GF-D8 (cell line): ENCODE measurements around the gene HNRNPUL1.
"Not testable (repeated sequence)": the region's sequence is repeated elsewhere in the genome, so short reads cannot be mapped to it uniquely, and the experiment has no call there.

Experiments
- DNase-seq: peaks from one replicate; lab custom pipeline; 2025; lab: John Stamatoyannopoulos, UW

HNRNPUL1 gene

DNA sequence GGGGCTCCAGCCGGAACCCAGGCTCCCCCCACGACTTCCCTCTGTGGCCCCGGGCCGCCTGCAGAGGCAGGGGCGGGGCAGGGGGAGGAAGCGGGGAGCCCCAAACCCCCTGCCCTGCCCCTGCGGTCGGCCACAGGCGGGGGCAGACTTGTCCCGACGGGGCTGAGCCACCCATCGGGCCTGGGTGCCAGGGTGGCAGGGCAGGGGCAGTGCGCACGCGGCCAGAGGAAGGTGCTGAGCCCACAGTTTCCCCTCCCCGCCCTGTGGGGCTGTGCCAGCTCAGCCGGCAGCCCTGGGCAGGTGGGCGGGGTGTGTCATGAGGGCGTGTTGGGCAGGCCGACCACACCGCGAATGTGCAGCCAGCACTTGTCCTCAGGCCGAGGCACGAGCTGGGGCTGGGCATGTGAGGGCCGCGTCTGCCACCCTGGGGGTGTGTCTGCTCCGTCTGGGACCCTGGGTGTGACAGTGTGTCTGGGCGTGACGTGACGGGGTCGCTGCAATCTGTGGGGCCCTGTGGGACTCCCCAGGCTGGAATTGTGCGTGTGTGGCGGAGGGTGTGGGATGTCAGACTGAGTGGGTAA is 63.5 kb downstream of the HNRNPUL1 start:
- DNase-seq: peak; percentile 92

DNA sequence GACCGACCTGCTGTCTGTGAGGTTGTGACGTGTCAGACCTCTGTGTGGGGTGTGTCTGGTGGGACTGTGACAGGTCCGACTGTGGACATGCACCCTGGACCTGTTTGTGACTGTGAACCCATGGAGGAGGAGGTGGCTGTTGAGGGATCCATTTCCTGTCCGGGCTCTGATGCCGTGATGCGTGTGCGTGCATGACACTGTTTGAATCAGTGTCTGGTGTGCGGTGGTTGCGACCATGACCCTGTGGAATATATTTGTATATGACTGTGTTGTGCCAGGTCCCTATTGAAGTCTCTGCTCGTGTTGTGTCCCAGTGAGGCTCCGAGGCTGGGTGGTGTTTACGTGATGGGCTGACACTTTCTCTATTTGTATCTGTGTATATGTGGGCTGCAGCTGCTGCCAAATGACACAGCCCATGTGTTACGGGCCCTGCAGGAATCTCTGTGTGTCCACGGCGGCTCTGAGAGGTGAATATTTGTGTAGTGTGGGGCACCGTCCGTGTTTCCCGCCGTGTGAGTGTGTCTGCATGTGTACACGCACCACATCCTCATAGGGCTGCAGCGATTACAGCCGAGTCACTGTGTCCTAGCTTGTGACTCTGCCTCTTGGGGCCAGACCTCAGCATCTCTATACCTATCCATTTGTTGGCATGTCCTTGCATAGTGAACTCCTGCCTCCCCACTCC is 64.1 kb downstream of the HNRNPUL1 start:
- no peak for DNase-seq

DNA sequence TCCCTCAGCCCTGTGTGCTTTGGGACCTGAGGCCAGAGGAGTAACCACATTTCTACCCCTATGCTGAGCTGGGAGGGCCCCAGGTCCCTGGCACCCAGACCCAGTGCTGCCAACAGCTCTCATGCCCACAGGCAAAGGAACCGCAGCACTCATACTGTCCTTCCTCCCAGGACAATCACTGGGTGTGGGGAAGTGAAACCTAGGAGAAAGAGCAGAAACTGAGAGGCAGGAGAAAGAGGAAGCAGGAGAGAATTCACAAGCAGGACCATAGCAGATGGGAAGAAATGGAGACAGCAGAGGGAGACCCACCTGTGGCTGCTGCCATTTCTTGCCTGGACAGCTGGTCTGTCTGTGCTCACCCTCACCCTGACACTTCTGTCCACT is 64.7 kb downstream of the HNRNPUL1 start:
- no peak for DNase-seq

DNA sequence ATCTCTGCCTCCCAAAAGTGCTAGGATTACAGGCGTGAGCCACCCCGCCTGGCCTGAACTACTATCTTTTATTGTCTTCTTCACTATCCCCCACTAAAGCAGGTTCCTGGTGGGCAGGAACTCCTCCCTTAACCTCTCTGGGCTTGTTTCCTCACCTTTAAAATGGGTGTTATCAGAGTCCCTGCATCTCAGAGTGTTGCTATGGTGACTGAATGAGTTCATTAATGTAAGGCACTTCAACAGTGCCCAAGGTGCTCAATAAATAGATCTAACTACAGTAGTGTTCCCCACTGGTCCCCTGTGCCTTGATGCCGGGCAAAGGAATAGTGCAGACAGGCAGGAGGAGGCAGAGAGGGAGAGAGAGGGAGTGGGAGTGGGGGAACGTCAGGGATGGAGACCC is 66.3 kb downstream of the HNRNPUL1 start:
- DNase-seq: no peak

DNA sequence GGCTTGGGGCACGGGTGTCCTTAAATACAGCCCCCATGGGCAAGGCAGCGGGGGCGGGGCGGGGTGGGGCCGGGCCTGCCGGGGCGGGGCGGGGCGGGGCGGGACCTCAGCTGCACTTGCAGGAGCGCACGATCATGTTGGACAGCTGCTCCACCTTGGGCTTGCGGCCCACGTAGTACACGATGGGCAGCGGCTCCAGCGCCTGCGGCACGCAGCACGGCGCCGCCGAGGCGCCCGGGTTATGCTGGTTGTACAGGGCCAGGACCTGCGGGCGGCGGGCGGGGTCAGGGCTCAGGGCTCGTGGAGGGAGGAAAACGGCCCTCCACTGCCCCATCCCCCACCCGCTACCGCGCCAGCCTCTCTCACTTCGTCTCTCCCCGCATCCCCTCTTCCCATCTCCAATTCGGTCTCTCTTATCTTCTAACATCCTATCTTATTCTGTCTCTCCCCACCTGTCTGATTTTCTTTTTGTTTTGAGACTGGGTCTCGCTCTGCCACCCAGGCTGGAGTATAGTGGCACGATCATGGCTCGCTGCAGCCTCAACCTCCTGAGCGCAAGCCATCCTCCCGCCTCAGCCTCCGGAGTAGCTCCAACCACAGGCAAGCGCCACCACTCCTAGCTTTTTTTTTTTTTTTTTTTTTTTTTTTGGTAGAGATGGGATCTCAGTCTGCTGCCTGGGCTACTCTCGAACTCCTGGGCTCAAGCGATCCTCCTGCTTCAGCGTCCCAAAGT is 66.9 kb downstream of the HNRNPUL1 start:
- no peak for DNase-seq

DNA sequence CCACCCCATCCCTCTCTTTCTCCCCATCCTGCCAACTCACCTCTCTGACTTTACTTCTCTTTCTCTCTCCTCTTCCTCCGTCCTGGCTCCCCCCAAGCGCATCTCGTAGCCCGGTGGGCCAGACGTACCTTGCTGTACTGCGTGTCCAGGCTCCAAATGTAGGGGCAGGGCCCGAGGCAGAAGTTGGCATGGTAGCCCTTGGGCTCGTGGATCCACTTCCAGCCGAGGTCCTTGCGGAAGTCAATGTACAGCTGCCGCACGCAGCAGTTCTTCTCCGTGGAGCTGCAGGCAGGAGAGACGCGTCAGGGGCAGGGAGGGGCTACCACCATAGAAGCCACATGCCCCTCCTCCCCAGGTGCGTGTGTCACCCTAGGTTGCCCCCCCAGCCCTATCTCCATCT is 67.8 kb downstream of the HNRNPUL1 start:
- no peak for DNase-seq

DNA sequence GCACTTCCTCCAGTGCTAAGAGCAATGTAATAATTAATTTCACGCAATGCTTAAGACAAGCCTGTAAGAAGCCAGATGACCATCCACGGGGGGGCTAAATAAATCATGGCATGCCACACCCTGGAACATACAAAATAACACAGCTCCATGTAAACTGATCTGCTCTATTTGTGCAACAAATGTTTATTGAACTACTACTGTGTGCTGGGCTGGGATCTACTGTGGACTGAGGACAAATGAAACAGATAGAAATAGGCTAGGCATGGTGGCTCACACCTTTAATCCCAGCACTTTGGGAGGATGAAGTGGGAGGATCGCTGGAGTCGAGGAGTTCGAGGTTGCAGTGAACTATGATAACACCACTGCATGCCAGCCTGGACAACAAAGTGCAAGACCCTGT is 68.3 kb downstream of the HNRNPUL1 start:
- no peak for DNase-seq

DNA sequence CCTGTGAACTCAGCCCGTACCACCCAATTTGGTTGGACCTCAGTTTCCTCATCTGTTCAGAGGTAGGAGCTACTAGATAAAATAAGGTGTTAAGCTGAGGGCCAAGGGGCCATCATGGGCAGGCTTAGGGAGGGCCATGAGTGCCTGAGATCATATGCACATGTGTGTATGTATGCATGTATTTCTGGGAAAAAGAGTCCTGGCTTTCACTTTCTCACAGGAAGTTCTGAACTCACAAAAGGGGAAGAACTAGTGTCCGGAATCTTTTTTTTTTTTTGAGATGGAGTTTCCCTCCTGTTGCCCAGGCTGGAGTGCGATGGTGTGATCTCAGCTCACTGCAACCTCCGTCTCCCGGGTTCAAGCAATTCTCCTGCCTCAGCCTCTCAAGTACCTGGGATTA is 70.6 kb downstream of the HNRNPUL1 start:
- DNase-seq: peak; percentile 34

DNA sequence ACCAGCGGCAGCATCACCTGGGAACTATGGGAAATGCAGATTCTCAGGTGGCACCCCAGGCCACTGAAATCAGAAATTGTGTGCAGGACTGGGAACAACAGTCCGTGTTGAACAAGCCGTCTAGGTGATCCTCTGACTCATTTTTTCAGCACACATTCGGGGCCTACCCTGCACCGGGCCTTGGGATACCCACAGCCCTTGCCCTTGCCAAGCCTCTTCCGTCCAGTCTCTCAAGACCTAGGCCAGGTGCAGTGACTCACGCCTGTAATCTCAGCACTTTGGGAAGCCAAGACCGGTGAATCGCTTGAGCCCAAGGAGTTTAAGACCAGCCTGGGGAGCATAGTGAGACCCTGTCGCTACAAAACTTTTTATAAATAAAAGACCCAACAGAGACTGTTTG is 71.3 kb downstream of the HNRNPUL1 start:
- no peak for DNase-seq

DNA sequence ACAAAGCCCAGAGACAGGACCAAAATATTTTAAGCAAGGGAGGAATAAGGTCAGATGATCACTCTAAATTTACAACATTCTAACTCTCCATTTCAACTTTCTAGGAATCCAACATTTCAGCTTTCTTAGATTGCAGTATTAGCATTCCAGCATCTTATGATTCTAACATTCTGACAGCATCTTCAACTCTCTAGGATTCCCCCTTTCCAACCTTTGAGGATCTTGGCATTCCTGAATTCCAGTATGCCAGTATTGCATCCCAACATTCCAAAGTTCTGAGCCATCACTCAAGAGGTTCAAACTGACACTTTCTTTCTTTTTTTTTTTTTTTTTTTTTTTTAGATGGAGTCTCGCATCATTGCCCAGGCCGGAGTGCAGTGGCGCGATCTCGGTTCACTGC is 75.8 kb downstream of the HNRNPUL1 start:
- no peak for DNase-seq

DNA sequence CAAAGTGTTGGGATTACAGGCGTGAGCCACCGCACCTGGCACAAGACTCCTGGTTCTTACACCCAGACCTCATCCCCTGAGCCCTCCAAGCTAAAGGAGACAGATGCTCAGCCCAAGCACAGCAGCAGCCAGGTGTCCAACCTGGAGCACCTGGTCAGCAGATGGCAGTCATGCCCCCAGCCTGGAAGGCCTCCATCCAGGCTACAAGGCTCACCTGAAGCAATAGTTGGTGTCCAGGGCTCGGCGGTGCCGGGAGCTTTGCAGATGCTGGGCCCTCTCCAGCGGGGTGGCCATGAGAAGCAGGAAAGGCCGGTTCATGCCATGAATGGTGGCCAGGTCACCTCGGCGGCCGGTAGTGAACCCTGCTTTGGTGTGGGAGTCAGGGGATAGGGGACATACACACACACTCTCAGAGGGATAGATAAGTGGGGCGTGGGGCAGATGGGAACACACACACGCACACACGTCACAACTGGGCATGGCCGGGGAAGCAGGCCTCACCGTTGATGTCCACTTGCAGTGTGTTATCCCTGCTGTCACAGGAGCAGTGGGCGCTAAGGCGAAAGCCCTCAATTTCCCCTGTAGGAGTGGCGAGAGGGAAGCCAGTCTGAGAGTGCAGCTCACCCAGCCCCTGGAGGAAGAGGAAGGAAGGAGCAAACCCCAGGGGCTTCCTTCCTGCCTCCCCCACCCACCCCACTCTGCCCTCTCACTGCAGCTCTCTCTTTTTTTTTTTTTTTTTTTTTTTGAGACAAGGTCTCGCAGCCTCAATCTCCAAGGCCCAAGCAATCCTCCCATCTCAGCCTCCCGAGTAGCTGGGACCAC is 77.7 kb downstream of the HNRNPUL1 start:
- peak; percentile 15 for DNase-seq

DNA sequence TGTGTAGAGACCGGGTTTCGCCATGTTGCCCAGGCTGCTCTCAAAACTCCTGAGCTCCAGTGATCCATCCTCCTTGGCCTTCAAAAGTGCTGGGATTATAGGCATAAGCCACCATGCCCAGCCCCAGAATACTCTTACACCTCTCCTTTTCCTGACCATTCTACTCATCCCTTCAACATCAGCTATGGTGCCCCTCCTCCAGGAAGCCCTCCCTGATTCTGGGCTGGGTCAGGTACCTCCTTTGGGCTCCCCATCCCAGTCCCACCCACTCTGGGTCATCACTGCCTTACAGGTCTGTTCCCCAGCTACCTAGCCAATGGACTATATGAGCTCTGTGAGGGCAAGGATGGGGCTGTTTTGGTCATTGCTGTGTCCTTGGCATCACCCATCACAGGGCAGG is 80.0 kb downstream of the HNRNPUL1 start:
- DNase-seq: no peak

DNA sequence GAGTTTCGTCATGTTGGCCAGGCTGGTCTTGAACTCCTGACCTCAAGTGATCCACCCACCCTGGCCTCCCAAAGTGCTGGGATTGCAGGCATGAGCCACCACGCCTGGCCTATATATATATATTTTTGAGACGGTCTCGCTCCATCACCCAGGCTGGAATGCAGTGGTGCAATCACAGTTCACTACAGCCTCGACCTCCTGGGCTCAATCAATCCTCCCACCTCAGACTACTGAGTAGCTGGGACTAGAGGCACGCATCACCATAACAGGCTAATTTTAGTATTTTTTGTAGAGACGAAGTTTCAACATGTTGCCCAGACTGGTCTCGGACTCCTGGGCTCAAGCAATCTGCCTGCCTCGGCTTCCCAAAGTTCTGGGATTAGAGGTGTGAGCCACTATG is 82.7 kb downstream of the HNRNPUL1 start:
- not testable (repeated sequence) for DNase-seq

DNA sequence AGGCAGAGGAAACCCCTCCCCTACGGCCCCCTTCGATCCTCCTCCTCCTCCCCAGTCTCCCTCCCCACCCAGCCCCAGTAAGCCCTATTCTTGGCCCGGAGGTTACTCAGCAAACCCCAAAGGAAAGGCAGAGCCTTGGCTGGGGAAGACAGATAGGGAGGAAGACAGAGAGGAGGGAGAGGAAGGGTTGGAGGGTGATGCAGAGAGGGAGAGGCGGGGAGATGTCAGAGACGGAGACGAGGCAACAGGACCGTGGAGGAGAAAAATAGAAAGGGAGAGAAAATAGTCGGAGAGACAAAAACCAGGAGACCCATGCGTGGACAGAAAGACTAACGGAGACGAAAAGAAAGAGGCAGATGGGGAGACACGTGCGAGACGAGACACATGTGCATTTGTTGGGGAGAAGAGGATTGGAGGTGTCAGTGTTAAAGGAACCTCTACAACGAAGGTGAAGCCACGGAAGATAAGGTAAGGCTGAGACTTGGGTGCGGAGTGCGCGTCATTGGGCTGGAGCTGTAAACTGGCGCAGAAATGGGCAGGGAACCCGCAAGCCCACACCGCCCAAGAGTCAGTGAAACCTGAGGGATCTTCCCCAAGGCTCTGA is 86.7 kb downstream of the HNRNPUL1 start:
- DNase-seq: peak; percentile 37

DNA sequence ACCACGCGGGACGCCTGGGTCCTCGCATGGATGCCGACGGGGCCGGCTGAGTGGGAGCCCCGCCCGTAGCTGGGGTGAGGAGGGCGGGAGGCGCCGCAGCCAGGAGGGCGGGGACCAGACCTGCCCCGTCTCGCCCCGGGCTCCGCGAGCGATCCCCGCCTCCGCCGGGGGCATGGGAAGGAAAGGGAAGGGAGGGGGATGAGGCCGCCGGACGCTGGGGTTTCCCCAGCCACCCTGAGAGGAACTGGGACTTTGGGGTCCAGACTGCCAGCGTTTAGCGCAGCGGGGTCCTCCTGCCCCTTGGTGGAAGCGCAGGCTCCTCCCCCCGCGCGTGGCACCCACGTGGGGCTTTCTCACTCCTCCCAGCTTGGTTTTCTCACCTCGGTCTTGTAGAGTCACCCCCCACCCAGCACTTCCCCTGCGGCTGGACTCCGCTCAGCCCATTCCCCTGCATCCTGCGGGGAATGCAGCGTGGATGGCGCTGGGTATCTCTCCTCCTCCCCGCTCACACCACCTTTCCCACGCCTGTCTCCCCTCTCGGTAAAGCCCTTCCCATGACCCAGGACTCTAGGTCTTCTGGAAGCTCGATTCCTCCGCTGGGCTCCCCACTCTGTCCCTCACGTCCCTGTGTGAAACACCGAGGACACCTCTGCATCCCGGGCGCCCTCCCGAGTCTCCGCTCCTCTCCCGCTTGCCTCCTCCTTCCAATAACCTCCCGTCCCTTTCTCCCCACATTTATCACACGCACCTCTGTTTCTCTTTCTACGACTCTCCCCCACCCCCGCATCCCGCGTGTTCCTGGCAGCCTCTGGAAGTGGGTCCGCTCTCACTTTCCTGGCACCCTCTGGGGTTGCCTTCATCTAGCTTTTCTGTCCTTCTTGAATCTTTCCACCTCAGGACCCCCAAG is 87.4 kb downstream of the HNRNPUL1 start:
- peak; percentile 61 for DNase-seq

DNA sequence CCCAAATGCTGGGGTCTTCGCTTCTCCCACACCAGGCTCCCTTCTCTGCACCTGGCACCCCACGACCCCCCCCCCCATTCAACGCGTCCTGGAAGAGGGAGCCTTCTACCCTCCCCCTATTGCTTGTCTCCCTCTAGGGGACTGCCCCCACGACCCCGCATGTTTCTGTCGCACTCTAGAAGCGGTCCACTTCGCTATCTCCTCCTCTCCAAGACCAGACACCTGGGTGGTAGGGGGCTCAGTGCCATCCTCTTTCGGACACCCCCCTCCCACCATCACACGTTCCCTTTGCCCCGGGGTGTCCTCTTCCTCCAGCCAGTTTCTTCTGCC is 88.1 kb downstream of the HNRNPUL1 start:
- DNase-seq: no peak

DNA sequence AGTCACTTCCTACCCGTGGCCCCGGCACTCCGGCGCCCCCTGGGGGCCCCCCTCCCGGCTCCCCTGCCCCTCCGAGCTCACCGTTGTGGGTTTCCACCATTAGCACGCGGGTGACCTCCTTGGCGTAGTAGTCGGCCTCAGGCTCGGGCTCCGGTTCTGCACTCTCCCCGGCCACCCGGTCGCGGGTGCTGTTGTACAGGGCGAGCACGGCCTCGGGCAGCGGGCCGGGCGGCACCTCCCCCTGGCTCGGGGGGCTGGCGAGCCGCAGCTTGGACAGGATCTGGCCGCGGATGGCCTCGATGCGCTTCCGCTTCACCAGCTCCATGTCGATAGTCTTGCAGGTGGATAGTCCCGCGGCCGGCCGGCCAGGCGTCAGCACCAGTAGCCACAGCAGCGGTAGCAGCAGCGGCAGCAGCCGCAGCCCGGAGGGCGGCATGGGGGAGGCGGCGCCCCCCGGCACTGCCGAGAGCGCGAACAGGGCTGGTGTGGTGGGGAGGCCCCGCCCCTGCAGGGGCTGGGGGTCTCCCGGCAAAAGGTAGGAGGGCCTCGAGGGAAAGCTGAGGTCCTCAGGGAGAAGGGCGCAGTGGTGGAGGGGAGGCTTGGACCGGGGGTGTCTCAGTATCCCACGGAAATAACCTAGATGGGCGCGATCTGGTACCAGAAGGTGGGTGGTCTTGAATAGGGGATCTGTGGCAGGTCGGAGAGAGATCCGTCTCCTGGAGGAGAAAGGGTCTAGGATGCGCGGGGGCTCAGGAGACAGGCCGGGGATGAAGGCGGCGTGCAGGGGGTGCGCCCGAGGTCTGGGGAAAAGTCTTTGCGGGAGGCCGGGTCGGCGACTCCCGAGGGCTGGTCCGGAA is 88.7 kb downstream of the HNRNPUL1 start:
- DNase-seq: peak; percentile 56

DNA sequence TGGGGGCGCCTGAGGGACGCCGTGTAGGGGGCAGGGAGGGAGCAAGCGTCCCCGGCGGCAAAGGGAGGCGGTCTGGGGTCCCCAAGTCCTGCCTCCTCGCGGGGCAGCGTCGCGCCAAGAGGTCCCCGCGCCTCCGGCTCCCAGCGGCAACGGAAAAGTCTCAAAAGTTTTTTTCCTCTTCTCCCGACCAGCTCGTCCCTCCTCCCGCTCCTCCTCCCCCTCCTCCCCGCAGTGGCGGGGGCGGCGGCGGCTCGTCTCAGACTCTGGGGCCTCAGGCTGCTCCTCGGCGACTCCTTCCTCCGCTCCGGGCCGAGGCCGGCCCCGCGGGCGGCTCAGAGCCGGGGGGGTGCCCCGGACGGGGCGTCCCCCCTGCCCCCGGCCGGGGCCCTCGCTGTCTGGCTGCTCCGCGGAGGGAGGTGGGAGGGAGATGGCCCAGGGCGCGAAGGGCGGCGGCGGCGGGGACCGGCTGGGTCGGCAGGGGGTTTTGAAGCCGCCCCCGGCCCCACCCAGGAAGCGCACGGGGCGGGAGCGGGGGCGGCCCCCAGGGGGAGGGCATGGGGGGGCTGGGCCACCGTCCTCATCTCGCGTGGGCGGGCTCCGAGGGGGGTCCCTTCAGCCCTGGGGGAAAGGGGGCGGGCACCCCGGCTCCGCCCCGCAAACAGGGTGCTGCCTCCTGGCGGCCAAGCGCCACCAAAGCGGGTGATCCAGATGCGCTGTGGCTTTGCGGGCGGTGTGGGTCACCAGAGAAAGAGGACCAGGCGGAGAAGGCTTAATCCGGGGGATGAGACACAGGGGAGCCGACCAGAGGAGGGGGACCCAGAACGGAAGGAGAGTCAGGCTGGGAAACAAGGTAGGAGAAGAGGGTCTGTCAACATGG is 89.5 kb downstream of the HNRNPUL1 start, which contains the start of gene TGFB1:
TGFB1 (minus strand) TSS at position 457 of the 877 bp plus-strand sequence. CDS start 878 bp downstream, outside the sequence.
- peak; percentile 67 for DNase-seq

DNA sequence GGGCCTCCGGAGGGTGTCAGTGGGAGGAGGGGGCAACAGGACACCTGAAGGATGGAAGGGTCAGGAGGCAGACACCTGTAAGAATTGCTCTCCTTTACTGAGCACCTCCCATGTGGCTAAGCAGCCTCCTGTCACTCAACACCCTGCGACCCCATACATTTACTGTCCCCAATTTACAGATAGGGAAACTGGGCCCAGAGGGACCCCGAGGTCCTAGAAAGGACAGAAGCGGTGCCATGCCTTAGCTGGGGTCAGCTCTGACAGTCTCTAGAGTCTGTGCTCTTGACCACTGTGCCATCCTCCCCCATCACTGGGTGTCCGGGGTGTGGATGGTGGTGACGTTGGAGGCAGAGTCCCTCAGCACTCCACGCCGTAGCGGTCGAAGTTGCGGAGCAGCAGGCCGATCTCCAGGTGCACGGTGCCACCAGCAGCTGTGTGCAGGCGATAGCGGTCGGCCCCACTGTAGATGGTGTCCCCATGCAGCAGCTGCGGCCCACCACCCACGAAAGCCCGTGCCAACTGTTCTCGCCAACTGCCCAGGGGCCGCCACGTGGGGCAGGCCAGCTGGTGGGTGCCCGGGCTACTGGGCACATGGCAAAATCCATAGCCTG is 90.3 kb downstream of the HNRNPUL1 start:
- no peak for DNase-seq
